T-helper 1 cell treated with Interleukin-12 subunit alpha and Interleukin-12 subunit beta and Interleukin-4 antibody, amounts not matched to agents 30 μg/mL and 1 μg/mL, for 36 hours (primary cell): ENCODE measurements around the gene PPP1R13L.

Experiments
- H3K27ac Mint-ChIP-seq: one replicate; pipeline ENCODE4 v1.8.0; 2021; ENCODE audit warnings: mild to moderate bottlenecking, mixed read lengths
- H3K27me3 Mint-ChIP-seq: one replicate; pipeline ENCODE4 v1.8.0; 2021; ENCODE audit warnings: low read depth, mixed read lengths
- H3K36me3 Mint-ChIP-seq: one replicate; pipeline ENCODE4 v1.8.0; 2021; ENCODE audit warnings: low read depth, mixed read lengths
- H3K4me1 Mint-ChIP-seq: one replicate; pipeline ENCODE4 v1.8.0; 2021; ENCODE audit warnings: low read depth, mixed read lengths
- H3K4me3 Mint-ChIP-seq: one replicate; pipeline ENCODE4 v1.8.0; 2021; ENCODE audit warnings: mild to moderate bottlenecking, moderate library complexity, mixed read lengths
- H3K9me3 Mint-ChIP-seq: one replicate; pipeline ENCODE4 v1.8.0; 2021; ENCODE audit warnings: mixed read lengths

PPP1R13L gene

DNA sequence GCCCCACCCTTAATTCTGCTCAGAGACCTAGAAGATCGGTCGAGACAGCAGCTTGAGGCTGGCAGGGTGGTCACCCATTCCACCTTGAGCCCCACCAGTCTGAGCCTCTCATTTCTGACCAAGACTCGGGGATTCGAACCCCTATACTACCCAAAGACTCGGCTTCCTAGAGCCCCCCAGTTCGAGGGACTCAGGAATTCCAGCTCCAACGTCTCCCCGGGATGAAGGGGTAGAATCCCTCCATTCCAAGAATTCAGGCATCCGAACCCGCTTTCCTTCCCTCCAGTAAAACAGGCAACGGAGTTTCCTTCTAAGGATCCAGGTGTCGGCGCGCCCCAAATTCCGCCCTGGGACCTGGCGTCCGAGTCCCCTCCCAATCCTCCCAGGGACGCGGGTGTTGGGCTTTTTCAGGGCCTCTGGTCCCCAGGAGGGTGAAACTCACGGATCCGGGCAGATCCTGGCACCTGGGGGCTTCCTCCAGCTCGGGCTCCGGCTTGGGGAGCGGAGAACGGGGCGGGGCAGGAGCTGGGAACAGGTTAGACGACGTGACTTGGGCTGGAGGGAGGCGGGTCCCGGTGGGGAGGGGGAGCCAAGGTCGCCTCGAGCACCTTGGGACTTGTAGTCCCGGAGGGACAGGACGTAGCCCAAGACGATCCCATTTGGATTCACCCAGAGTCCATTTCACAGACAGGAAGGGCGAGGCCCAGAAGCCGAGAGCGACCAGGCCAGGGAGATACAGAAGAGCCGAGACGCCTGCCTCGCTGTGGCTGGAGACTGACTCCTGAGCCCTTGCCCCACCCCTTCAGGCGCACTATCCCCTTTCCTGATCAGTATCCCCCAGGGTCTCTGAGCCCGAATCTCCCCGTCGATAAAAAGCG lies at the start of gene PPP1R13L:
PPP1R13L (minus strand) TSS at position 513 of the 878 bp plus-strand sequence. CDS start 6,751 bp downstream, outside the sequence.
- H3K36me3 Mint-ChIP-seq: peaks cover 8% of the 10 kb centered on the region
- H3K4me3 Mint-ChIP-seq: peak within 1 kb of the TSS; percentile 90
- H3K27me3 Mint-ChIP-seq: peaks cover 28% of the 10 kb centered on the region
- peaks cover 24% of the 10 kb centered on the region for H3K4me1 Mint-ChIP-seq
- peak within 1 kb of the TSS; percentile 96 for H3K27ac Mint-ChIP-seq
- no peaks in the 10 kb centered on the region for H3K9me3 Mint-ChIP-seq

DNA sequence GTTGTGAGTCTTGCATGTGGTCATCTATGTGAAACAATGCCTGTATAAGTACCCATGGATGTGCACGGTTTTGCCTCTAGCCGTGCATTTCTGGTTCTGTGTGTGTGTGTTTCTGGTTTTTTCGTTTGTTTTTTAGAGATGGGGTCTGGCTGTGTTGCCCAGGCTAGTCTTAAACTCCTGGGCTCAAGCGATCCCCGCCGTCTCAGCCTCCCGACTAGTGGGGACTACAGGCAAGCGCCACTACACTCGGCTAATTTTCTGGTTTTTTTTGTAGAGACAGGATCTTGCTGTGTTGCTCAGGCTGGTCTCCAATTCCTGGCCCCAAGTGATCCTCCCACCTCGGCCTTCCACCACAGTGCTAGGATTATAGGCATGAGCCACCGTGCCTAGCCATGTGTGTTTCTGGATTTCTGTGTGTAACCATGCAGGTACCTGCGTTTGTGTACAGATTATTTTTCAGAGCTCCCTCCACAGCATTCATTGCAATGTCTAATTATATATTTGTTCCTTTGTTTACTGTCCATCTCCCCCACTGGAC lies 47.0 kb upstream of the PPP1R13L start:
- Mint-ChIP-seq H3K36me3 (no peaks in the 10 kb centered on the region), H3K27me3 (peaks cover 12% of the 10 kb centered on the region), H3K27ac (peak overlapping the region; percentile 98), H3K9me3 (no peaks in the 10 kb centered on the region), H3K4me1 (peaks cover 35% of the 10 kb centered on the region), H3K4me3 (peak overlapping the region; percentile 81)

- H3K4me3 Mint-ChIP-seq: peak overlapping the region; percentile 81
- H3K4me1 Mint-ChIP-seq: peaks cover 36% of the 10 kb centered on the region
Measured at GRCh38 chr19:45451131-45451849, 46.4 kb upstream of the PPP1R13L start.

GRCh38 chr19:45450012-45450333 lies 45.1 kb upstream of the PPP1R13L start:
- Mint-ChIP-seq H3K4me1 (peaks cover 32% of the 10 kb centered on the region), H3K36me3 (no peaks in the 10 kb centered on the region), H3K27ac (peak overlapping the region; percentile 97), H3K9me3 (no peaks in the 10 kb centered on the region), H3K4me3 (peak overlapping the region; percentile 89), H3K27me3 (peaks cover 12% of the 10 kb centered on the region)

More at GRCh38 chr19:45451131-45451849, 46.4 kb upstream of the PPP1R13L start:
- H3K27ac Mint-ChIP-seq: peak overlapping the region; percentile 98
- no peaks in the 10 kb centered on the region for H3K9me3 Mint-ChIP-seq
- H3K27me3 Mint-ChIP-seq: peaks cover 12% of the 10 kb centered on the region
- H3K36me3 Mint-ChIP-seq: no peaks in the 10 kb centered on the region

- peaks cover 31% of the 10 kb centered on the region for H3K4me1 Mint-ChIP-seq
- no peaks in the 10 kb centered on the region for H3K36me3 Mint-ChIP-seq
- peaks cover 10% of the 10 kb centered on the region for H3K27me3 Mint-ChIP-seq
- H3K4me3 Mint-ChIP-seq: peak overlapping the region; percentile 49
- H3K9me3 Mint-ChIP-seq: no peaks in the 10 kb centered on the region
- H3K27ac Mint-ChIP-seq: peak overlapping the region; percentile 67
Measured at GRCh38 chr19:45448887-45449299, 44.0 kb upstream of the PPP1R13L start.

DNA sequence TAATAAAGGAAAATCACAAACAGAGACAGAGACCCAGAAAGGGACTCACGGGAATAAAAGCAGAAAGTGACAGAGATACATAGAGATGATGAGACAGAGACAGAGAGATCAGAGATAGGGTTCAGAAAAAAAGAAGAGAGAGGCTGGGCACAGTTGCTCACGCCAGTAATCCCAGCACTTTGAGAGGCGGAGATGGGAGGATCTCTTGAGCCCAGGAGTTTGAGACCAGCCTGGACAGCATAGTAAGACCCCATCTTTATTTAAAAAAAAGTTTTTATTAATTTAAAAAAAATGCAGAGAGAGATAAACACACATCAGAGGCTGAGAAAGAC lies 43.5 kb upstream of the PPP1R13L start:
- no peaks in the 10 kb centered on the region for H3K36me3 Mint-ChIP-seq
- H3K4me3 Mint-ChIP-seq: no peak overlapping the region
- H3K27ac Mint-ChIP-seq: peak overlapping the region; percentile 7
- H3K9me3 Mint-ChIP-seq: no peaks in the 10 kb centered on the region
- peaks cover 8% of the 10 kb centered on the region for H3K27me3 Mint-ChIP-seq
- peaks cover 34% of the 10 kb centered on the region for H3K4me1 Mint-ChIP-seq

GRCh38 chr19:45446944-45447343 lies 42.1 kb upstream of the PPP1R13L start:
- Mint-ChIP-seq H3K36me3 (no peaks in the 10 kb centered on the region), H3K27me3 (peaks cover 7% of the 10 kb centered on the region), H3K27ac (no peak overlapping the region), H3K9me3 (no peaks in the 10 kb centered on the region), H3K4me1 (peaks cover 40% of the 10 kb centered on the region), H3K4me3 (no peak overlapping the region)

- Mint-ChIP-seq H3K27me3 (peaks cover under 1% of the 10 kb centered on the region), H3K4me1 (peaks cover 33% of the 10 kb centered on the region), H3K4me3 (no peak overlapping the region), H3K27ac (peak overlapping the region; percentile 24), H3K36me3 (no peaks in the 10 kb centered on the region), H3K9me3 (no peaks in the 10 kb centered on the region)
Measured at GRCh38 chr19:45446295-45446694, 41.4 kb upstream of the PPP1R13L start.

- Mint-ChIP-seq H3K4me3 (no peak overlapping the region), H3K9me3 (no peaks in the 10 kb centered on the region), H3K27ac (no peak overlapping the region), H3K36me3 (no peaks in the 10 kb centered on the region), H3K4me1 (peaks cover 35% of the 10 kb centered on the region), H3K27me3 (no peaks in the 10 kb centered on the region)
Measured at GRCh38 chr19:45445139-45445538, 40.3 kb upstream of the PPP1R13L start.

GRCh38 chr19:45444318-45445041 lies 39.6 kb upstream of the PPP1R13L start:
- Mint-ChIP-seq H3K36me3 (no peaks in the 10 kb centered on the region), H3K4me1 (peaks cover 31% of the 10 kb centered on the region), H3K27ac (no peak overlapping the region), H3K4me3 (peak overlapping the region; percentile 14), H3K27me3 (no peaks in the 10 kb centered on the region), H3K9me3 (no peaks in the 10 kb centered on the region)

GRCh38 chr19:45443462-45444317 lies 38.8 kb upstream of the PPP1R13L start:
- H3K27ac Mint-ChIP-seq: peak overlapping the region; percentile 85
- H3K27me3 Mint-ChIP-seq: no peaks in the 10 kb centered on the region
- no peaks in the 10 kb centered on the region for H3K9me3 Mint-ChIP-seq
- H3K36me3 Mint-ChIP-seq: no peaks in the 10 kb centered on the region
- peaks cover 27% of the 10 kb centered on the region for H3K4me1 Mint-ChIP-seq
- peak overlapping the region; percentile 83 for H3K4me3 Mint-ChIP-seq

- Mint-ChIP-seq H3K27ac (peak overlapping the region; percentile 46), H3K36me3 (no peaks in the 10 kb centered on the region), H3K4me3 (peak overlapping the region; percentile 63), H3K4me1 (peaks cover 27% of the 10 kb centered on the region), H3K9me3 (no peaks in the 10 kb centered on the region), H3K27me3 (no peaks in the 10 kb centered on the region)
Measured at GRCh38 chr19:45442778-45443461, 38.1 kb upstream of the PPP1R13L start.

- peaks cover 25% of the 10 kb centered on the region for H3K4me1 Mint-ChIP-seq
- H3K27ac Mint-ChIP-seq: no peak overlapping the region
- no peaks in the 10 kb centered on the region for H3K9me3 Mint-ChIP-seq
- no peaks in the 10 kb centered on the region for H3K36me3 Mint-ChIP-seq
- peak overlapping the region; percentile 63 for H3K4me3 Mint-ChIP-seq
- no peaks in the 10 kb centered on the region for H3K27me3 Mint-ChIP-seq
Measured at GRCh38 chr19:45442408-45442777, 37.5 kb upstream of the PPP1R13L start.
